ENCODE measurements around the gene OVOL2. TPM values are rescaled to one million over a fixed set of nuclear protein-coding genes. Genes with fewer than 3 reads are reported as not detected.
A peak's percentile ranks its signal among the peaks of the same experiment; 100 is the strongest.

The OVOL2 gene
- total and polyA plus RNA-seq, 2 experiments from 2014 or later = 11.2 to 11.5 TPM

GRCh38 chr20:17998446-17998845 lies 59.3 kb downstream of the OVOL2 start:
- Histone ChIP-seq H3F3A (replicated peaks; ENCODE audit: low read depth) (no peaks in the 10 kb centered on the region), H3K36me3 (ENCODE audit: insufficient read depth) (no peaks in the 10 kb centered on the region), H3K79me2 (replicated peaks; ENCODE audit: insufficient read depth) (no peaks in the 10 kb centered on the region), H3K4me3 (no peak overlapping the region), H3K27me3 (ENCODE audit: insufficient read depth) (no peaks in the 10 kb centered on the region), H3K4me1 (ENCODE audit: insufficient read depth) (no peaks in the 10 kb centered on the region), H2AFZ (no peak overlapping the region), H3K4me2 (no peak overlapping the region), H3K9me2 (ENCODE audit: insufficient read depth) (no peaks in the 10 kb centered on the region), H3K27ac (ENCODE audit: low read depth) (0 out of 2 replicates have a peak overlapping the region, but pooled peaks have one; percentile 26), H4K20me1 (replicated peaks; ENCODE audit: insufficient read depth) (no peaks in the 10 kb centered on the region)
- Mint-ChIP-seq H3K27me3 (ENCODE audit: insufficient read depth, low read depth, poor library complexity) (no peaks in the 10 kb centered on the region), H3K4me3 (no peak overlapping the region), H3K36me3 (ENCODE audit: low read depth) (no peaks in the 10 kb centered on the region), H3K9me3 (no peaks in the 10 kb centered on the region; the same call in 2 of the 3 replicates), H3K27ac (no peak overlapping the region), H3K4me1 (peaks cover 13% of the 10 kb centered on the region)
- ATAC-seq (no peak), DNase-seq (ENCODE audit: low spot score) (no peak)
- TF ChIP-seq ETS1 (IDR thresholded peaks at IDR 0.05) (no peak), CREB1 (CRISPR knock-in tag; IDR thresholded peaks at IDR 0.05; ENCODE audit: low read depth) (no peak), REST (IDR thresholded peaks at IDR 0.05; ENCODE audit: unreplicated experiment) (no peak), CTCF (conservative IDR thresholded peaks at IDR 0.05; ENCODE audit: low read depth in 2 of 2) (no peak), ZNF114 (CRISPR knock-in tag; IDR thresholded peaks at IDR 0.05) (no peak), ZNF462 (CRISPR knock-in tag; IDR thresholded peaks at IDR 0.05) (no peak), NANOG (IDR thresholded peaks at IDR 0.05; ENCODE audit: borderline replicate concordance) (no peak), JUNB (IDR thresholded peaks at IDR 0.05; ENCODE audit: unreplicated experiment) (no peak), ZNF331 (CRISPR knock-in tag; IDR thresholded peaks at IDR 0.05; ENCODE audit: low read depth) (no peak), EZH2phosphoT487 (IDR thresholded peaks at IDR 0.05; ENCODE audit: unreplicated experiment) (no peak), POLR2AphosphoS5 (IDR thresholded peaks at IDR 0.05; ENCODE audit: low read depth) (no peak), EZH2 (IDR thresholded peaks at IDR 0.05; ENCODE audit: low read depth, unreplicated experiment) (no peak), STAT1 (IDR thresholded peaks at IDR 0.05; ENCODE audit: unreplicated experiment) (no peak)
